Measurements from ENCODE around the gene DNAH14. TPM values are rescaled to one million over a fixed set of nuclear protein-coding genes. Genes with fewer than 3 reads are reported as not detected.

DNAH14 gene
- total and polyA plus RNA-seq, 2 of the 4 experiments (the other 2 are of a cell fraction): 2.7 to 3.6 TPM

- no peaks in the 10 kb centered on the region for H4K20me1 ChIP-seq (ENCODE audit: insufficient read depth, low read length)
- H4K91ac ChIP-seq (ENCODE audit: insufficient read depth, low read depth, low read length): no peak overlapping the region
- intact Hi-C loops (cut with micrococcal nuclease): no loop called here
- H3K9me3 ChIP-seq (ENCODE audit: control insufficient read depth, insufficient read depth, low read length): no peaks in the 10 kb centered on the region
- H3K4me2 ChIP-seq (ENCODE audit: low read depth, low read length): no peak overlapping the region
- no peak overlapping the region for H2AK5ac ChIP-seq (ENCODE audit: low read depth, low read length)
- no peak overlapping the region for H3K9ac ChIP-seq (ENCODE audit: low read depth, low read length)
- H3K9me1 ChIP-seq (ENCODE audit: insufficient read depth, low read length): no peaks in the 10 kb centered on the region
- no peak overlapping the region for H3K27ac ChIP-seq (ENCODE audit: insufficient read depth, low read length)
- no peak overlapping the region for H3K4me3 ChIP-seq (ENCODE audit: insufficient read depth, low read depth, low read length)
- no peak overlapping the region for H3K23ac ChIP-seq (ENCODE audit: low read depth, low read length)
- BruUV-seq (replicated peaks): no TSS peak
- DNase-seq (no peak), ATAC-seq (ENCODE audit: low read depth) (no peak)
- no CpG with 5 or more reads among the region's 2 CpGs for WGBS, 2 experiments (ENCODE audit: extremely low coverage in 2 of 2, insufficient read length in 1 of 2)
- H2BK120ac ChIP-seq (ENCODE audit: low read depth, low read length): no peak overlapping the region
- H3K56ac ChIP-seq (ENCODE audit: extremely low read depth, insufficient read depth, low read length): no peak overlapping the region
- no peaks in the 10 kb centered on the region for H3K4me1 ChIP-seq (ENCODE audit: control insufficient read depth, insufficient read depth, low read length)
- CTCF ChIA-PET: no interaction called here
- H4K5ac ChIP-seq (ENCODE audit: low read depth, low read length): no peak overlapping the region
- H3K27me3 ChIP-seq (ENCODE audit: control insufficient read depth, insufficient read depth, low read length): no peaks in the 10 kb centered on the region
- no peaks in the 10 kb centered on the region for H3K36me3 ChIP-seq (ENCODE audit: control insufficient read depth, insufficient read depth, low read length)
- dilution Hi-C loops (cut with HindIII; ENCODE audit: low sequenced_read_pairs, unreplicated experiment): no loop called here
- no peak overlapping the region for H4K8ac ChIP-seq (ENCODE audit: low read depth in 2 of 2, low read length in 2 of 2)
- no peak overlapping the region for H3K14ac ChIP-seq (replicated peaks; ENCODE audit: low read depth, low read length)
- no peak overlapping the region for H2BK5ac ChIP-seq (ENCODE audit: low read depth, low read length, poor library complexity, severe bottlenecking)
- no peaks in the 10 kb centered on the region for H3K79me1 ChIP-seq (ENCODE audit: low read depth in 1 of 2, low read length in 2 of 2)
- H2AFZ ChIP-seq (replicated peaks; ENCODE audit: low read length, poor library complexity): no peak overlapping the region
- H2AK9ac ChIP-seq (replicated peaks; ENCODE audit: low read depth, low read length, poor library complexity): no peak overlapping the region
- H2BK20ac ChIP-seq (ENCODE audit: low read depth, low read length): no peak overlapping the region
- TF ChIP-seq BHLHE40 (IDR thresholded peaks at IDR 0.05; ENCODE audit: low read depth, low read length) (no peak), POLR2A (IDR thresholded peaks at IDR 0.05; ENCODE audit: low read depth, low read length) (no peak), RCOR1 (IDR thresholded peaks at IDR 0.05; ENCODE audit: insufficient replicate concordance, low read length) (no peak), CTCF (conservative IDR thresholded peaks at IDR 0.05; ENCODE audit: low read depth, low read length) (no peak), RAD21 (IDR thresholded peaks at IDR 0.05; ENCODE audit: low read length) (no peak), NFE2L2 (IDR thresholded peaks at IDR 0.05; ENCODE audit: low read depth, low read length) (no peak), MAZ (IDR thresholded peaks at IDR 0.05; ENCODE audit: borderline replicate concordance, low read depth, low read length) (no peak), CHD1 (IDR thresholded peaks at IDR 0.05; ENCODE audit: low read depth, low read length) (no peak)
- in situ Hi-C loops (cut with MboI; ENCODE audit: low sequenced_read_pairs): no loop called here
- H3K18ac ChIP-seq (ENCODE audit: low read depth, low read length): no peak overlapping the region
- no peak overlapping the region for H3K4ac ChIP-seq (ENCODE audit: low read depth, low read length)
- H2BK15ac ChIP-seq (ENCODE audit: low read depth, low read length): no peak overlapping the region
- POLR2A ChIA-PET (ENCODE audit: unreplicated experiment): no interaction called here
Observed at GRCh38 chr1:225349826-225350225, 420.4 kb downstream of the DNAH14 start.

Measured in IMR-90 (cell line).